PC-3 (cell line): ENCODE measurements around the gene SSH3. TPM values are rescaled to one million over a fixed set of nuclear protein-coding genes. Genes with fewer than 3 reads are reported as not detected.

Experiments used
- ATAC-seq: fragments of 200-7000 bp; cut with Tn5 transposase; 2 replicates; pipeline ENCODE4 v1.9.1; 2020; ENCODE audit warnings: mild to moderate bottlenecking, moderate library complexity
- BruUV-seq: library from RNA; stranded (reverse); fragments of 400-500 nt; replicated peaks from 2 replicates; lab custom pipeline; 2021; lab: Mats Ljungman, UMichigan
- CTCF ChIA-PET: fragments of 300-600 bp; sonication (Branson Sonifier 250); formaldehyde crosslinking; loops from one replicate; lab custom pipeline; 2022; ENCODE audit warnings: antibody characterized with exemption; lab: Charles Lee
- POLR2A ChIA-PET: fragments of 300-600 bp; sonication (Branson Sonifier 250); formaldehyde crosslinking; loops from one replicate; lab custom pipeline; 2022; ENCODE audit warnings: antibody characterized with exemption; ENCODE audit not compliant: unreplicated experiment; lab: Charles Lee
- DNase-seq: peaks from one replicate; pipeline ENCODE4 v3.0.0-alpha.2; 2015
- H2AFZ ChIP-seq: fragments of 300-600 bp; sonication (generic); 2 replicates; pipeline ENCODE4 v1.6.0; 2016; ENCODE audit warnings: antibody characterized with exemption, low read length
- H3F3A ChIP-seq: fragments of 300-600 bp; sonication (generic); one replicate; pipeline ENCODE4 v1.6.0; 2017; ENCODE audit warnings: antibody characterized with exemption, low read length, control low read depth, mild to moderate bottlenecking; ENCODE audit not compliant: unreplicated experiment
- H3K27ac ChIP-seq: fragments of 300-600 bp; sonication (generic); 2 replicates; pipeline ENCODE4 v1.5.1; 2016; ENCODE audit warnings: mild to moderate bottlenecking, low read length
- H3K27me3 ChIP-seq: fragments of 300-600 bp; sonication (generic); 2 replicates; pipeline ENCODE4 v1.6.1; 2016; ENCODE audit warnings: low read length, mixed read lengths
- H3K36me3 ChIP-seq: fragments of 300-600 bp; sonication (generic); 2 replicates; pipeline ENCODE4 v1.6.1; 2016; ENCODE audit warnings: low read depth, mixed run types, low read length, mixed read lengths
- H3K4me1 ChIP-seq: fragments of 300-600 bp; sonication (generic); 2 replicates; pipeline ENCODE4 v1.5.1; 2016; ENCODE audit warnings: low read length; ENCODE audit not compliant: insufficient read depth
- H3K4me2 ChIP-seq: fragments of 300-600 bp; sonication (generic); 2 replicates; pipeline ENCODE4 v1.6.0; 2016; ENCODE audit warnings: low read length
- H3K4me3 ChIP-seq: fragments of 300-600 bp; sonication (generic); 2 replicates; pipeline ENCODE4 v1.5.1; 2016; ENCODE audit warnings: mild to moderate bottlenecking, low read length, mixed read lengths
- H3K79me2 ChIP-seq: fragments of 300-600 bp; sonication (generic); 2 replicates; pipeline ENCODE4 v1.6.1; 2017; ENCODE audit warnings: low read length, mixed read lengths
- H3K9ac ChIP-seq: fragments of 300-600 bp; sonication (generic); 2 replicates; pipeline ENCODE4 v1.6.0; 2016; ENCODE audit warnings: mild to moderate bottlenecking, low read length
- H3K9me2 ChIP-seq: fragments of 300-600 bp; sonication (generic); replicated peaks from 2 replicates; pipeline ENCODE4 v1.6.1; 2016; ENCODE audit warnings: mixed run types, low read length, mixed read lengths
- H3K9me3 ChIP-seq: fragments of 300-600 bp; sonication (generic); 2 replicates; pipeline ENCODE4 v1.6.1; 2016; ENCODE audit warnings: low read length, mixed read lengths
- H4K20me1 ChIP-seq: fragments of 300-600 bp; sonication (generic); 2 replicates; pipeline ENCODE4 v1.6.1; 2016; ENCODE audit warnings: low read length, mixed read lengths
- EZH2 ChIP-seq: fragments of 300-600 bp; sonication (generic); IDR thresholded peaks from one replicate; pipeline ENCODE4 v1.6.1; 2017; ENCODE audit warnings: antibody characterized with exemption, mild to moderate bottlenecking, low read length; ENCODE audit not compliant: unreplicated experiment
- EZH2phosphoT487 ChIP-seq: fragments of 300-600 bp; sonication (generic); IDR thresholded peaks from 2 replicates; pipeline ENCODE4 v1.6.1; 2018; ENCODE audit warnings: mild to moderate bottlenecking, antibody characterized with exemption, low read length, borderline replicate concordance
- intact Hi-C: fragments of 100-400 bp; cut with micrococcal nuclease; formaldehyde crosslinking; loops from 2 replicates; pipeline ENCODE4 v1.9.0; 2023
- total RNA-seq: library from RNA; depleted of rRNA; stranded (reverse); fragments of >200 nt; gene quantifications from 2 replicates; pipeline ENCODE4 v1.2.3, GENCODE V29; 2014
- TF ChIP-seq, protein P1 (sequence below): fragments of 300-600 bp; sonication (generic); conservative IDR thresholded peaks from 2 replicates; pipeline ENCODE4 v1.5.1; 2017; ENCODE audit warnings: antibody characterized with exemption, low read depth, mild to moderate bottlenecking, low read length

Gene SSH3
- total RNA-seq, 1 experiment from 2014 or later = 35.1 TPM

DNA sequence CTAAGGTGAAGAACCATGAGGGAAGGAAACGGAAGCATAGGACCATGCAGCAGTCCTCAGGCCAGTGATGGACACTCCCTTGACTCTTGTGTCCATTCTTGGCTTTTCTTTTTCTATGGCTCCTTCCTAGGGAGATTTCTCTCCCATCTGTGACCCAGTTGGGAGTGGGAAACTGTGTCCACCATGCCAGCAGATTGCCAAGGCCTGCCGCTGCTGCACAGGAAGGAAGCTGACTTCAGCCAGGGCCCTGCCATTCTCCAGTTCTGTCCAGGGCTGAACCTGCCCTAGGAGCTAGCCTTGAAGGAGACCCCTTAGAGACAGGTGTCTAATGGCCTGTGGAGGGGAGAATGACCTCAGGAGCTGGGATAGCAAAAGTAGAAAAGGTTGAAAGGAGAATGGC lies 17.4 kb downstream of the SSH3 start:
- Histone ChIP-seq H3K27ac (no peak overlapping the region), H3K4me1 (peaks cover 12% of the 10 kb centered on the region; the same call in 1 of the 2 replicates), H3K36me3 (no peaks in the 10 kb centered on the region), H3K27me3 (no peaks in the 10 kb centered on the region), H3K9me3 (no peaks in the 10 kb centered on the region), H4K20me1 (no peaks in the 10 kb centered on the region), H3K79me2 (peaks cover 21% of the 10 kb centered on the region), H3F3A (no peaks in the 10 kb centered on the region), H2AFZ (no peak overlapping the region), H3K9me2 (no peaks in the 10 kb centered on the region), H3K4me3 (no peak overlapping the region), H3K9ac (no peak overlapping the region), H3K4me2 (no peak overlapping the region)
- intact Hi-C loops = no loop called here
- TF ChIP-seq EZH2 = no peak
- TF ChIP-seq EZH2phosphoT487 = no peak
- TF ChIP-seq, protein P1, sequence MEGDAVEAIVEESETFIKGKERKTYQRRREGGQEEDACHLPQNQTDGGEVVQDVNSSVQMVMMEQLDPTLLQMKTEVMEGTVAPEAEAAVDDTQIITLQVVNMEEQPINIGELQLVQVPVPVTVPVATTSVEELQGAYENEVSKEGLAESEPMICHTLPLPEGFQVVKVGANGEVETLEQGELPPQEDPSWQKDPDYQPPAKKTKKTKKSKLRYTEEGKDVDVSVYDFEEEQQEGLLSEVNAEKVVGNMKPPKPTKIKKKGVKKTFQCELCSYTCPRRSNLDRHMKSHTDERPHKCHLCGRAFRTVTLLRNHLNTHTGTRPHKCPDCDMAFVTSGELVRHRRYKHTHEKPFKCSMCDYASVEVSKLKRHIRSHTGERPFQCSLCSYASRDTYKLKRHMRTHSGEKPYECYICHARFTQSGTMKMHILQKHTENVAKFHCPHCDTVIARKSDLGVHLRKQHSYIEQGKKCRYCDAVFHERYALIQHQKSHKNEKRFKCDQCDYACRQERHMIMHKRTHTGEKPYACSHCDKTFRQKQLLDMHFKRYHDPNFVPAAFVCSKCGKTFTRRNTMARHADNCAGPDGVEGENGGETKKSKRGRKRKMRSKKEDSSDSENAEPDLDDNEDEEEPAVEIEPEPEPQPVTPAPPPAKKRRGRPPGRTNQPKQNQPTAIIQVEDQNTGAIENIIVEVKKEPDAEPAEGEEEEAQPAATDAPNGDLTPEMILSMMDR = no peak
- DNase-seq (no peak), ATAC-seq (no peak)
- ChIA-PET POLR2A (no interaction called here), CTCF (no interaction called here)
- no TSS peak for BruUV-seq

DNA sequence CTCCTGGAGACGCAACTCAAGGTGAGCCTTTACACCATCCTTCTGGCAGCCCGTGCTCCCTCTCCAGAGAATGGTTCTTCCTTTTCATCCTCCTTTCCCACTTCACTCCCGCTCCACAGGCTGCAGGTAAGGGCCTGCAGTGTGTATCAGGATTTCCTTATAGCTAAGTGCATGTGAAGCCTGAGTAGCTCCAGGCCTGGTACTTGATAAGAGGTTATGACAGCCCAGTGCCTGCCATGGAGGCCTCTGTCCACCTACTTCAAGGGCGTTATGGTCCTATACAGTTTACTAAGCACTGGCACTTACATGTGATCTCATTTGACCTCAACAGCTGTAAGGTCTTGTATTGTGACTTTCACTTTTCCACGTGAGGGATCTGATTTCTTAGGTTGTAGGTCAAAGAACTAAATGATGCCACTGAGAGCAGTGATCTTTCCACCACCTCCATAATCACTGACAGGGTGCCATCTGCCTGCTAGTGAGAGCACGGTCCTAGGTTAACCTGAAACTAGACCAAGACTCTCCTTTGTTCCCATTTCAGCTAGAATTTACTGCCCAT lies 18.1 kb downstream of the SSH3 start:
- no peak overlapping the region for H2AFZ ChIP-seq
- POLR2A ChIA-PET = no interaction called here
- BruUV-seq = no TSS peak
- peaks cover 21% of the 10 kb centered on the region for H3K79me2 ChIP-seq
- intact Hi-C loops = no loop called here
- no peak overlapping the region for H3K4me2 ChIP-seq
- H3K36me3 ChIP-seq = no peaks in the 10 kb centered on the region
- ATAC-seq (no peak), DNase-seq (no peak)
- H3K9me3 ChIP-seq = no peaks in the 10 kb centered on the region
- no peaks in the 10 kb centered on the region for H3K9me2 ChIP-seq
- TF ChIP-seq EZH2 = no peak
- TF ChIP-seq, protein P1 = no peak
- TF ChIP-seq EZH2phosphoT487 = no peak
- H3K9ac ChIP-seq = no peak overlapping the region
- CTCF ChIA-PET = interaction anchor here (1.5 kb wide), 1 partner anchor 61 kb away, joined by 5 read pairs; no protein-coding TSS in a partner anchor
- no peak overlapping the region for H3K27ac ChIP-seq
- no peaks in the 10 kb centered on the region for H3K27me3 ChIP-seq
- H3K4me3 ChIP-seq = no peak overlapping the region
- H3F3A ChIP-seq = no peaks in the 10 kb centered on the region
- peaks cover 12% of the 10 kb centered on the region; the same call in 1 of the 2 replicates for H3K4me1 ChIP-seq
- H4K20me1 ChIP-seq = no peaks in the 10 kb centered on the region

- intact Hi-C loops = no loop called here
- no TSS peak for BruUV-seq
- no peaks in the 10 kb centered on the region for H4K20me1 ChIP-seq
- H3K4me3 ChIP-seq = no peak overlapping the region
- H2AFZ ChIP-seq = no peak overlapping the region
- ChIA-PET CTCF (interaction anchor here (1.5 kb wide), 1 partner anchor 60 kb away, joined by 5 read pairs; no protein-coding TSS in a partner anchor), POLR2A (no interaction called here)
- H3K4me2 ChIP-seq = no peak overlapping the region
- peaks cover 21% of the 10 kb centered on the region for H3K79me2 ChIP-seq
- DNase-seq (no peak), ATAC-seq (no peak)
- H3K9me3 ChIP-seq = no peaks in the 10 kb centered on the region
- TF ChIP-seq, protein P1 = no peak
- TF ChIP-seq EZH2phosphoT487 = no peak
- no peak for TF ChIP-seq EZH2
- H3K27ac ChIP-seq = no peak overlapping the region
- H3K36me3 ChIP-seq = no peaks in the 10 kb centered on the region
- H3K27me3 ChIP-seq = no peaks in the 10 kb centered on the region
- no peak overlapping the region for H3K9ac ChIP-seq
- H3K9me2 ChIP-seq = no peaks in the 10 kb centered on the region
- H3F3A ChIP-seq = no peaks in the 10 kb centered on the region
- H3K4me1 ChIP-seq = peaks cover 12% of the 10 kb centered on the region; the same call in 1 of the 2 replicates
Observed at GRCh38 chr11:67322049-67322448, 18.7 kb downstream of the SSH3 start.
